ENCODE results near the gene P4HTM. TPM values are rescaled to one million over a fixed set of nuclear protein-coding genes. Genes with fewer than 3 reads are reported as not detected.

Gene P4HTM
- total and polyA plus RNA-seq, 2 of the 4 experiments (the other 2 are of a cell fraction), result 10.4 to 26.1 TPM

DNA sequence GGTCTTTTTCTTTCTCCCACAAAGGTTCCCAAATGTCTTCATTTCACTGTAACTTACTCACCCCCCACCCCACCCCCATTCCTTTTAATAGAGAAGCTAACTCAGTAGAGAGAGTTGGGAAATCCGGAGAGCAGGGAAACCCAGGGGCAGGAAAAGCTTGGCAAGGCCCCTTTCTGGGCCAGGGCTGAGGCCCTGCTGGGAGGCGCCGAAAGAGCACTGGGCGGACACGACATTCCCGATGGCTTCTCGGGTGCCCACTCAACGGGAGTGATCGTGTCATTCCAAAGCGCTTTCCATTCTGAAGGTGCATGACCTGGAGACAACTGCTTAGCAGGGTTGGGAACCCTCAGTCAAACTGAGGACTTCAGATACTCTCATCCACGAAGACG lies 29.9 kb downstream of the P4HTM start:
- Histone ChIP-seq H2BK15ac (ENCODE audit: low read depth, low read length) (no peak overlapping the region), H3K4me3 (ENCODE audit: insufficient read depth, low read depth, low read length) (peak overlapping the region; percentile 59), H4K91ac (ENCODE audit: insufficient read depth, low read depth, low read length) (peak overlapping the region; percentile 82), H2AK5ac (ENCODE audit: low read depth, low read length) (peak overlapping the region; percentile 74; the same call in 1 of the 2 replicates), H3K56ac (ENCODE audit: extremely low read depth, insufficient read depth, low read length) (peak overlapping the region; percentile 55; the same call in 1 of the 2 replicates), H3K79me1 (ENCODE audit: low read depth in 1 of 2, low read length in 2 of 2) (peaks cover 18 to 79% of the 10 kb centered on the region in 2 experiments; a peak in 3 of 4 replicates), H2AK9ac (replicated peaks; ENCODE audit: low read depth, low read length, poor library complexity) (peak overlapping the region; percentile 99), H3K9me1 (ENCODE audit: insufficient read depth, low read length) (peaks cover 9% of the 10 kb centered on the region), H3K36me3 (ENCODE audit: control insufficient read depth, insufficient read depth, low read length) (peaks cover 28% of the 10 kb centered on the region), H2BK5ac (ENCODE audit: low read depth, low read length, poor library complexity, severe bottlenecking) (peak overlapping the region; percentile 62), H3K14ac (replicated peaks; ENCODE audit: low read depth, low read length) (peak overlapping the region; percentile 64; the same call in 1 of the 2 replicates), H4K8ac (ENCODE audit: low read depth in 2 of 2, low read length in 2 of 2) (peak overlapping the region; percentile 24 to 32; a peak in 3 of 4 replicates), H3K27ac (ENCODE audit: insufficient read depth, low read length) (peak overlapping the region; percentile 69), H3K18ac (ENCODE audit: low read depth, low read length) (0 out of 2 replicates have a peak overlapping the region, but pooled peaks have one; percentile 4), H2AFZ (replicated peaks; ENCODE audit: low read length, poor library complexity) (no peak overlapping the region), H3K23ac (ENCODE audit: low read depth, low read length) (peak overlapping the region; percentile 93), H3K27me3 (ENCODE audit: control insufficient read depth, insufficient read depth, low read length) (no peaks in the 10 kb centered on the region), H4K5ac (ENCODE audit: low read depth, low read length) (0 out of 2 replicates have a peak overlapping the region, but pooled peaks have one; percentile 13), H3K4ac (ENCODE audit: low read depth, low read length) (peak overlapping the region; percentile 89), H2BK20ac (ENCODE audit: low read depth, low read length) (no peak overlapping the region), H3K9me3 (ENCODE audit: control insufficient read depth, insufficient read depth, low read length) (no peaks in the 10 kb centered on the region), H3K4me1 (ENCODE audit: control insufficient read depth, insufficient read depth, low read length) (peaks cover 11% of the 10 kb centered on the region), H2BK120ac (ENCODE audit: low read depth, low read length) (no peak overlapping the region), H4K20me1 (ENCODE audit: insufficient read depth, low read length) (peaks cover 17% of the 10 kb centered on the region), H3K9ac (ENCODE audit: low read depth, low read length) (peak overlapping the region; percentile 66), H3K4me2 (ENCODE audit: low read depth, low read length) (peak overlapping the region; percentile 72)
- dilution Hi-C loops (cut with HindIII; ENCODE audit: low sequenced_read_pairs, unreplicated experiment) (no loop called here), in situ Hi-C loops (cut with MboI; ENCODE audit: low sequenced_read_pairs) (no loop called here), intact Hi-C loops (cut with micrococcal nuclease) (loop anchor here (2.0 to 5.0 kb wide), 2 partner anchors 31 to 72 kb away; partner anchors contain the start of gene QRICH1)
- ChIA-PET CTCF (interaction anchor here (1.0 kb wide), 1 partner anchor 75 kb away, joined by 3 read pairs; no protein-coding TSS in a partner anchor), POLR2A (ENCODE audit: unreplicated experiment) (interaction anchor here (1.0 to 3.8 kb wide), 3 partner anchors 10 to 74 kb away, joined by 3 to 25 read pairs (median 7); partner anchors contain the start of genes QRICH1 and WDR6)
- ATAC-seq (ENCODE audit: low read depth), result no peak
- no TSS peak for BruUV-seq (replicated peaks)
- TF ChIP-seq CTCF (conservative IDR thresholded peaks at IDR 0.05; ENCODE audit: low read depth, low read length) (no peak), FOS (IDR thresholded peaks at IDR 0.05; ENCODE audit: low read depth, low read length) (no peak), NFE2L2 (IDR thresholded peaks at IDR 0.05; ENCODE audit: low read depth, low read length) (no peak), RAD21 (IDR thresholded peaks at IDR 0.05; ENCODE audit: low read length) (no peak), MXI1 (IDR thresholded peaks at IDR 0.05; ENCODE audit: borderline replicate concordance, low read depth, low read length) (no peak), ELK1 (IDR thresholded peaks at IDR 0.05; ENCODE audit: borderline replicate concordance, low read depth, low read length) (no peak), CEBPB (IDR thresholded peaks at IDR 0.05; ENCODE audit: low read depth, low read length) (no peak), RCOR1 (IDR thresholded peaks at IDR 0.05; ENCODE audit: insufficient replicate concordance, low read length) (no peak)
- WGBS, 2 experiments (ENCODE audit: extremely low coverage in 2 of 2, insufficient read length in 1 of 2), result 40% methylated on average over 4 of the region's 12 CpGs; no CpG with 5 or more reads in 1 of the 2 experiments
- no peak for DNase-seq

All from IMR-90 (cell line).